H1 (cell line): ENCODE results near the gene KCNMB4.
"Not testable (repeated sequence)": the region's sequence is repeated elsewhere in the genome, so short reads cannot be mapped to it uniquely, and the experiment has no call there.

Experiments used
- CHD1 ChIP-seq: IDR thresholded peaks from 2 replicates; pipeline ENCODE4 v1.6.1; 2012; ENCODE audit warnings: low read depth, low read length, improper control_type of control experiment
- EZH2 ChIP-seq: fragments of 200-600 bp; sonication (generic); IDR thresholded peaks from 2 replicates; pipeline ENCODE4 v1.7.1; 2012; ENCODE audit warnings: low read depth, mild to moderate bottlenecking, moderate library complexity, low read length, inconsistent platforms; ENCODE audit not compliant: severe bottlenecking
- POLR2AphosphoS5 ChIP-seq: IDR thresholded peaks from 2 replicates; pipeline ENCODE4 v1.6.1; 2011; ENCODE audit warnings: low read depth, low read length

DNA sequence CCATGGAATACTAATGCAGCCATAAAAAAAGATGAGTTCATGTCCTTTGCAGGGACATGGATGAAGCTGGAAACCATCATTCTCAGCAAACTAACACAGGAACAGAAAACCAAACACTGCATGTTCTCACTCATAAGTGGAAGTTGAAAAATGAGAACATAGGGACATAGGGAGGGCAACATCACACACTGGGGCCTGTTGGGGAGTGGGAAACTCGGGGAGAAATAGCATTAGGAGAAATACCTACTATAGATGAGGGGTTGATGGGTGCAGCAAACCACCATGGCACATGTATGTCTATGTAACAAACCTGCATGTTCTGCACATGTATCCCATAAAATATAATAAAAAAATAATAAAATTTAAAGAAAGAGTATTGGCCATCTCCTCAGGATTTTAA is 26.5 kb downstream of the KCNMB4 start:
- TF ChIP-seq POLR2AphosphoS5, CHD1, EZH2: not testable (repeated sequence)
